ENCODE measurements around the gene POP4. TPM values are rescaled to one million over a fixed set of nuclear protein-coding genes. Genes with fewer than 3 reads are reported as not detected.

Gene POP4
- total RNA-seq, 1 donor from 2014 or later: 48.4 TPM

DNA sequence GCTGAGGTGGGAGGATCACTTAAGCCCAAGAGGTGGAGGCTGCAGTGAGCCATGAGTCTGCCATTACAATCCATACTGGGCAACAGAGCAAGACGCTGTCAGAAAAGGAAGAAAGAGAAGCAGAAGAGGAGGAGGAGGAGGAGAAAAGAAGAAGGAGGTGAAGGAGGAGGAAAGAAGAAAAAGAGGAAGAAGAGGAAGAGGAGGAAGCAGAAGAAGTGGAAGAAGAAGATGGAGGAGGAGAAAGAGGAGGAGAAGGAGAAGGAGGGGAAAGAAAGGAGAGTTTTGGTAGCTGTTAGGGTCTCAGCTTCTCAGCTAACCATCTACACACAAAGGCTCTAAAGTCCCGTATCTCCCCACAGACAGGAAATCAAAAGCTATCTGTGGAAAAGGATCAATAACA lies 35.5 kb downstream of the POP4 start:
- Mint-ChIP-seq H3K36me3 (no peaks in the 10 kb centered on the region), H3K27me3 (peaks cover 6% of the 10 kb centered on the region), H3K9me3 (no peaks in the 10 kb centered on the region), H3K4me3 (no peak overlapping the region), H3K27ac (no peak overlapping the region), H3K4me1 (ENCODE audit: unreplicated experiment) (peaks cover 5% of the 10 kb centered on the region)
- TF ChIP-seq, protein P1, sequence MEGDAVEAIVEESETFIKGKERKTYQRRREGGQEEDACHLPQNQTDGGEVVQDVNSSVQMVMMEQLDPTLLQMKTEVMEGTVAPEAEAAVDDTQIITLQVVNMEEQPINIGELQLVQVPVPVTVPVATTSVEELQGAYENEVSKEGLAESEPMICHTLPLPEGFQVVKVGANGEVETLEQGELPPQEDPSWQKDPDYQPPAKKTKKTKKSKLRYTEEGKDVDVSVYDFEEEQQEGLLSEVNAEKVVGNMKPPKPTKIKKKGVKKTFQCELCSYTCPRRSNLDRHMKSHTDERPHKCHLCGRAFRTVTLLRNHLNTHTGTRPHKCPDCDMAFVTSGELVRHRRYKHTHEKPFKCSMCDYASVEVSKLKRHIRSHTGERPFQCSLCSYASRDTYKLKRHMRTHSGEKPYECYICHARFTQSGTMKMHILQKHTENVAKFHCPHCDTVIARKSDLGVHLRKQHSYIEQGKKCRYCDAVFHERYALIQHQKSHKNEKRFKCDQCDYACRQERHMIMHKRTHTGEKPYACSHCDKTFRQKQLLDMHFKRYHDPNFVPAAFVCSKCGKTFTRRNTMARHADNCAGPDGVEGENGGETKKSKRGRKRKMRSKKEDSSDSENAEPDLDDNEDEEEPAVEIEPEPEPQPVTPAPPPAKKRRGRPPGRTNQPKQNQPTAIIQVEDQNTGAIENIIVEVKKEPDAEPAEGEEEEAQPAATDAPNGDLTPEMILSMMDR (conservative IDR thresholded peaks at IDR 0.05): no peak
- no peak for DNase-seq (ENCODE audit: extremely low spot score, unreplicated experiment)

- H3K27ac Mint-ChIP-seq: no peak overlapping the region
- no peak overlapping the region for H3K4me3 Mint-ChIP-seq
- H3K27me3 Mint-ChIP-seq: peaks cover 6% of the 10 kb centered on the region
- no peaks in the 10 kb centered on the region for H3K9me3 Mint-ChIP-seq
- no peaks in the 10 kb centered on the region for H3K4me1 Mint-ChIP-seq (ENCODE audit: unreplicated experiment)
- TF ChIP-seq, protein P1 (conservative IDR thresholded peaks at IDR 0.05): no peak
- no peaks in the 10 kb centered on the region for H3K36me3 Mint-ChIP-seq
- no peak for DNase-seq (ENCODE audit: extremely low spot score, unreplicated experiment)
These were observed 37.4 kb downstream of the POP4 start for GRCh38 chr19:29643361-29643935.

GRCh38 chr19:29644210-29644609 lies 38.1 kb downstream of the POP4 start:
- Mint-ChIP-seq H3K27ac (no peak overlapping the region), H3K4me1 (ENCODE audit: unreplicated experiment) (no peaks in the 10 kb centered on the region), H3K36me3 (no peaks in the 10 kb centered on the region), H3K27me3 (peaks cover 6% of the 10 kb centered on the region), H3K4me3 (no peak overlapping the region), H3K9me3 (no peaks in the 10 kb centered on the region)
- no peak for DNase-seq (ENCODE audit: extremely low spot score, unreplicated experiment)
- TF ChIP-seq, protein P1 (conservative IDR thresholded peaks at IDR 0.05): no peak

DNA sequence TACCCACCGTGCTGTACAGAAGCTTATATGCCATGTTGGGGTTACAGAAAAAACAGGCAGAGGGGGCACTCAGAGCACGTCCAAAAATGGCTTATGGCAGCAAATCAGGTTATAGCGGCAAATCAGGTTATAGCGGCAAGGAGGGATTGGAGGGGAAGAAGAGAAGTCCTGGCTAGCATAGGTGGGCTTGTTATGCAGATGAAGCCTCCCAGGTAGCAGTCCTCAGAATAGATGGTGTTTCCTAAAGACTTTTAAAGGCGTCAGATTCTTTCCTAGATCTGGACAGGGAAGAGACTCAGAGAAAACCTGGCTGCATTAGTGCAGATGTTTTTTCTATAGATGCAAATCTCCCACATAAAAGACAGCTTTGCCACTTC lies 39.4 kb downstream of the POP4 start:
- no peaks in the 10 kb centered on the region for H3K36me3 Mint-ChIP-seq
- no peak overlapping the region for H3K4me3 Mint-ChIP-seq
- DNase-seq (ENCODE audit: extremely low spot score, unreplicated experiment): no peak

GRCh38 chr19:29645911-29646310 lies 39.8 kb downstream of the POP4 start:
- H3K36me3 Mint-ChIP-seq: no peaks in the 10 kb centered on the region
- no peak overlapping the region for H3K4me3 Mint-ChIP-seq
- peaks cover 6% of the 10 kb centered on the region for H3K27me3 Mint-ChIP-seq
- no peak overlapping the region for H3K27ac Mint-ChIP-seq
- TF ChIP-seq, protein P1 (conservative IDR thresholded peaks at IDR 0.05): no peak
- H3K9me3 Mint-ChIP-seq: no peaks in the 10 kb centered on the region
- no peak for DNase-seq (ENCODE audit: extremely low spot score, unreplicated experiment)
- H3K4me1 Mint-ChIP-seq (ENCODE audit: unreplicated experiment): peaks cover 5% of the 10 kb centered on the region

More for the DNA sequence above, 39.4 kb downstream of the POP4 start:
- H3K27ac Mint-ChIP-seq: no peak overlapping the region
- TF ChIP-seq, protein P1 (conservative IDR thresholded peaks at IDR 0.05): no peak
- peaks cover 3% of the 10 kb centered on the region for H3K4me1 Mint-ChIP-seq (ENCODE audit: unreplicated experiment)
- H3K27me3 Mint-ChIP-seq: peaks cover 6% of the 10 kb centered on the region
- H3K9me3 Mint-ChIP-seq: no peaks in the 10 kb centered on the region

Data from type B pancreatic cell (in vitro differentiated cells).